ENCODE results near the gene NOX4.

The NOX4 gene

DNA sequence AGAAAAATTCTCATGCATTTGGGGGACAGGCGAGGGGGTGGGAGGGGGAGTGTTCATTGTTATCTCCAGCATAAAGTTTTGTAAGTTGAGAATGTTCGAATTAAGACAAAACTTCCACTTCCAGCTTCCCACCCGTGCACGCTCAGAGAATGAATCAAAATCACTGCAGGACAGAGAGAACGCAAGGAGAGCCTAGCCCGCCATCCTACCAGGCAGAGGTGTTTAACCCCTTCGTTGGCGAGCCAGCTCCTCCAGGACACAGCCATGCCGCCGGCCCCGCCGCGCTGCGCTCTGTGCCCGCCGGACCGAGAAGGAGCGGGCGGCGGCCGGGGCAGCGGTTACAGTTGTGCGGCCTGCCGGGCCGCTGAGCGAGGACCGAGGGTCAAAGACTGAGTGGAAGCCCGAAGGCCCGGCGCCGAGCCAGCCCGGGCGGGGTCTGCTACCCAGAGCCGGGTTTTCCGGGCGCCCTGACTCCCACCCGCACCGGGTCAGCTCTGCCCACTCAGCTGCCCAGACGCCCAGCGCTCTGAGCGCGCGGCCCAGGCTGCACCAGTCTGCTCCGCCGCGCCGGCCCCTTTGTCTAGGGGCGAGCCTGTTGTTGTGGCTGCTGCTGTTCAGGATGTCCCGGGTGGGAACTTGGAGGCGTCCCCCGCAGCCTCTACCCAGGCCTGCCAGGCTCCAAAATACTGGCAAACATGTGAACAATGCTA lies at the start of gene NOX4:
TSS of gene NOX4 (minus strand) at position 395 of the 710 bp plus-strand sequence. CDS start at position 266, 129 bp downstream.
- DNase-seq, result no peak

GRCh38 chr11:89540826-89541225 lies 49.7 kb upstream of the NOX4 start:
- DNase-seq, result no peak

- no peak for DNase-seq
Measured at GRCh38 chr11:89537936-89538335, 46.8 kb upstream of the NOX4 start.

- no peak for DNase-seq
Measured at GRCh38 chr11:89536926-89537325, 45.8 kb upstream of the NOX4 start.

GRCh38 chr11:89535221-89535620 lies 44.0 kb upstream of the NOX4 start:
- DNase-seq, result no peak

DNA sequence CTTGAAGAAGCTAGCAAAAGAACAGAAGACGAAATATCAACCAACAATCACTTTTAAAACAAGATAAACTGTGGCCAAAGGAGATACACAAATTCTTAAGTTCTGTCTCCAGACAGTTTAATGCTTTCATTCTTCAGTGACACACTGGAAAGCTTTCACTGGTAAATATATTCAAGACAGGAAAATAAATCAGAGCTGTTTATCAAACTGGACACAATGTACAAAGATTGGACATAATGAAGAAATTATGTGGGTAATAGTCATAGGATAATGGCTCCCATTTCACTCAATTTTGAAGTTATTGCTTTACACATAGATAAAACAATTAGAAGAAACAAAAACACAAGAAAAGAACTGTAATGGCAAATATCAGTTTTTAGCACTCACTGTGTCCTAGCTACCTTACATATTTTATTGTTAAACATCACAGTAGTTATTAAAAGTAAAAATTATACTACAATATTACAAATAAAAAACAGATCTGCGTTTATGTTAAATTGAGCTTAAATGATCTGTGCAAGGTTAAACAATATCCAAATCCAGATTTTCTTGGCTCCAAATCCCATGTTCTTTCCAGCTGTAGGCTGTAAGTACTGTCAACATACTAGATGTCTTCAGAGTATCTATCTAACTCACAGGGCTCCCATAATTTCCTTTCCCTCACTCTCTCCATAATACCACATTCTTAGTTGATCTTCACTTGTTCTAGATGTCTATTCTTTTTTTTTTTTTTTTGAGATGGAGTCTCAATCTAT lies 38.6 kb upstream of the NOX4 start:
- no peak for DNase-seq

GRCh38 chr11:89521792-89522191 lies 30.6 kb upstream of the NOX4 start:
- DNase-seq, result no peak

DNA sequence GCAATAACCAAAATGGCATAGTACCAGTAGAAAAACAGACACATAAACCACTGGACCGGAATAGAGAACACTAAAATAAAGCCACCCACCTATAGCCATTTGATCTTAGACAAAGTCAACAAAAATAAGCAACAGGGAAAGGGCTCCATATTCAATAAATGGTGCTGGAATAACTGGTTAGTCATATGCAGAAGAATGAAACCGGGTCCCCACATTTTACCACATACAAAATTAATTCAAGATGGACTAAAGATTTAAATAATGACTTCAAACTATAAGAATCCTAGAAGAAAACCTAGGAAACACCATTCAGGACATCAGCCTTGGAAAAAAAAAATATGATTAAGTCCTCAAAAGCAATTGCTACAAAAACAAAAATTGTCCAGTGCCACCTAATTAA lies 30.1 kb upstream of the NOX4 start:
- no peak for DNase-seq

GRCh38 chr11:89516496-89516895 lies 25.3 kb upstream of the NOX4 start:
- DNase-seq, result no peak

- no peak for DNase-seq
Measured at GRCh38 chr11:89508544-89508943, 17.4 kb upstream of the NOX4 start.

- DNase-seq, result no peak
Measured at GRCh38 chr11:89504270-89504669, 13.1 kb upstream of the NOX4 start.

- DNase-seq, result no peak
Measured at GRCh38 chr11:89503422-89503821, 12.2 kb upstream of the NOX4 start.

GRCh38 chr11:89502301-89502700 lies 11.1 kb upstream of the NOX4 start:
- DNase-seq, result no peak

DNA sequence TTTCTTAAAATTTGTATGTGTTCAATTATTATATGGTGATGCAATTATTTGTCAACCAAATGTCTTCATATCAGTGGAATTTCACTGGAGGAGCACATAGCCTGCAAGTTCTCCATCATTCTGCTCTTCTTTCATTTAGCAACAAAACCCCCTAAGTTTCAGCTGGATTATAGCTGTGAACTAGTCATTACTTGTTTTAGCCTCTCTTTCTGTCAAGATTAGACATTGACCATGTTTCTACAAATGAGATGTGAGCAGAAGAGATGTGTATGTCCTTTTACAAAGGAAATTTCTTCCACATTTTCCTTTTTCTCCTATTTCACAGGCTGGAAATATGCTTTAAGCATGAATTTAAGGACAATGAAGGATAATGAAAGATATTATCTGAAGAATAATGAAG lies 9.2 kb upstream of the NOX4 start:
- DNase-seq, result no peak

DNA sequence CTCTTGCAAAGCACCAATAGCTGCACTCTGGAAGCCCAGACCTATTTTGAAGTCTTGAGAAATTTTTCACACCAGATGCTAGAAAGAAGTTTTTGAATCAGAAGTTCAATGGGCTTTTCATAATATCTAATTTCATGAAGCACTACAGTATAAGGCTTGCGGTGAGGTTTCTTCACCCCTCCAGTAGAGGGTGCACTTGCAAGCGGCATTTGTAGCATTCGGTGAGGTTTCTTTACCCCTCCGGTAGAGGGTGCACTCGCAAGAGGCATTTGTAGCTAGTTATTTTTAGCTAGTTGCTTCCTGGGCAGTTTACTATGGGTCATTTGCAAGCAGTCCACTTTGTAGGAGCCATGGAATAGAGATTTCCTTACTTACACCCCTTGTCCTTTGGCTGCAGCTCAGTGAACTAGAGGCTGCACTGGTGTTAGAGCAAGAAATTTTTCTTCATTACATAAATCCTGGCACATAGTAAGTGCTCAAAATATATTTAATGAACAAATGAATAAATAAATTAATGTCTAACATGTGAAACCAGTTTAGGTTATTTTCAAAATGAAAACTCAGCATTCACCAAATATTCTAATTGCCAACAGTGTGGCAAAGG lies 7.8 kb upstream of the NOX4 start:
- DNase-seq, result no peak

- no peak for DNase-seq
Measured at GRCh38 chr11:89495951-89496350, 4.8 kb upstream of the NOX4 start.

DNA sequence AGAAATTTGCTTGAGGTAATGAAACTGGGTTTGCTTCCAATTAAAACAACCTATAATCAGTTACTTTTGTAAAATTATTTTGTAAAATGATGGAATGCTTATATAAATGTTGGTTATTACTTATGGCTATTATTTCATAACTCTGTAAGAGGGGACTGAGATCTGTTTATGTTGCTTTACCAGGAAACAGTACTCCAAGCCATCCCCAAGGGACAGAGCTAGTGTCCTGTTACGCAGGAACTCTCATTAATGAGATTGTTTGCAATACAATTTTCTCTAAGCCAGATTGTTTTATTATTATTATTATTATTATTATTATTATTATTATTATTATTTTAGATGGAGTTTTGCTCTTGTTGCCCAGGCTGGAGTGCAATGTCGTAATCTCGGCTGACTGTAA lies 2.3 kb upstream of the NOX4 start:
- no peak for DNase-seq

DNA sequence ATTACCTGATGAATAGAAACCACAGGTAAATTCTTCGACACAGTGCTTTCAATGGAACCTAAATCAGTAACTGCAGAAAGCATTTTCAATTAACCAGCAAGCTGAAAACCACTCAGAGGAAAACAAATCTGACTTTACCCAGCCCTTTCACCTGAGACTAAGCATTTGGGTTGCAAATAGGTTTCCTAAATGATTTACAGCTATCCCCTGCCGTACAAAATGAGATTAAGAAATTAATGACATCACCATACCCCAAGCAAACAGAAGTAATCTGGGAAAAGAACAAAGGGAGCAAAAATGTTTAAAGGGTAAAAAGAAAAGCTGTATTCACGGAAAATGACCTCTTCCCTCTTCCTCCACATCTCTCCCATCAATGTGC lies 584 bp downstream of the NOX4 start:
- no peak for DNase-seq

- DNase-seq, result no peak
Measured at GRCh38 chr11:89489930-89490329, 1.2 kb downstream of the NOX4 start.

DNA sequence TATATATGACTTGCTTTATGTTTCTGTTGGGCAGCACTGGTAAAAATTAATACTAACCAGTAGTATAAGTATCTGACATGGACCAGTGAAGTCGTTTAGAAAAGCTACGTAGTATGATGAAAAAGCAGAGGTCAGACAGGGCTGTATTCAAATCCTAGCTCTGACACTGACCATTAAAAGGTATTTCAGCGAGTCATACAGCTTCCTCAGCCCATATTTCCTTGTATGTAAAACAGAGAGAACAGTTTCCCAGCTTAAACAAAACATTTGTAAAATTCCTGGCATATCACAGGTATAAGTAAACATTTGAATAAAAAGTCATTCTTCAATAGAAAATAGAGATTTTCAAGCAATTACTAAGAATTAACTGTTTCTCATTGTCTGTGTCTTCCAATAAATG lies 4.2 kb downstream of the NOX4 start:
- no peak for DNase-seq

DNA sequence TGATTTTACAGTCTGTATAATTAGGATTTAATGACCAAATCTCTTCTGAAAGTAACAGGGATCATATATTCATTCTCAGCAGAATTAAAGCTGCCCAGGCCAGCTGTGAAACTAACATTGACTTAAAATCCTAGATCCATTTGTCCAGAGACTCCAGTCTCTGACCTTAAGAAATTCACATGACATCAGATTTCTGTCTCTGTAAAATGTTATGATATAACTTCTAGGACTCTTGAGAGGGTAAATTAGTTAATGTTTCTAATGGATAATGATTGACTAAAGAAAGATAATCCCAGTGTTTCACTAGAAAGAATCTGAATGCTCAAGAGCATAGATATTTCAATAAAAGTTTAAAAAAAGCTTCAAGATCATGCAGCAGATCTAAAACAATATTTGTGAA lies 6.3 kb downstream of the NOX4 start:
- DNase-seq, result no peak

DNA sequence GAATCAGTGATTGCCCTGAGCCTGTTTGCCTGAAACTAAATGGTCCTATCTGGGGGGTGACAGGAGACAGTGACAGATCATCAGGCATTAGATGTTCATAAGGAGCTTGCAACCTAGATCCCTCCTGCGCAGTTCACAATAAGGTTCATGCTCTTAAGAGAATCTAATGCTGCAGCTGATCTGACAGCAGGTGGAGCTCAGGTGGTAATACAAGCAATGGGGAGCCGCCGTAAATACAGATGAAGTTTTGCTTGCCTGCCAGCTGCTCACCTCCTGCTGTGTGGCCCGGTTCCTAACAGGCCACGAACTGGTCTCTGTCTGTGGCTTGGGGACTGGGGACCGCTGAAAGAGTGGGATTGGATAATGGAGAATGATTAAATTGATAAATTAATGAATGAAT lies 14.0 kb downstream of the NOX4 start:
- DNase-seq, result no peak

DNA sequence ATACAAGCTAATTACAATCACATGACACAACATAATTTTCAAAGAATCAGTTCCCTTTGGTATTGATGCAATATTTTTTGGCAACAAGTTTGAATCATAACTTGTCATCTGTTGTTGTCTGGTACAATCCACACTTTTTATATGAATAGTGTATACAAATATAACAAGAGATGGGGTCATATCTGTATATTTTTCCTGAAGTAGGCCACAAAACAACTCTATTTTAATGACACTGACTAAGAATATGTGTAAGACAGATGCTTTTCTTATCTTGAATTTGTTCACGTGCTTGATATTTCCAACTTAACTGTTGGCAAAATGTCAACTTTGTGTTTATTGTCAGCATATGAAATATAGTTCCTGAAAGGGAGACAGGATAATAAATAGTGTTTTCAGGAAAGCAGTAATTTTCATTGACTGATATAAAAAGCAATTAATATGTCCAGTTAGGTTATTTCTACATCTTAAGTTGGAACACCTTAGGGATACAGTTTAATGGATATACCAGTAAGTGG lies 27.9 kb downstream of the NOX4 start:
- no peak for DNase-seq

DNA sequence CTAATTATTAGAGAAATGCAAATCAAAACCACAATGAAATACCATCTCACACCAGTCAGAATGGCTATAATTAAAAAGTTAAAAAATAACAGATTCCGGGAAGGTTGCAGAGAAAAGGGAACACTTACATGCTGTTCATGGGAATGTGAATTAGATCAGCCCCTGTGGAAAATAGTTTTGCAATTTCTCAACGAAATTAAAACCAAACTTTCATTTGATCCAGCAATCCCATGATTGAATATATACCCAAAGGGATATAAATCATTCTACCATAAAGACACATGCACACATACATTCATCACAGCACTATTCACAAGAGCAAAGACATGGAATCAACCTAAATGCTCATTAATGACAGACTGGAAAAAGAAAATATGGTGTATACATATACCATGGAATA lies 32.5 kb downstream of the NOX4 start:
- DNase-seq, result no peak
